ENCODE measurements around the gene SLC28A1. TPM values are rescaled to one million over a fixed set of nuclear protein-coding genes. Genes with fewer than 3 reads are reported as not detected.
A peak's percentile ranks its signal among the peaks of the same experiment; 100 is the strongest.
"Not testable (repeated sequence)": the region's sequence is repeated elsewhere in the genome, so short reads cannot be mapped to it uniquely, and the experiment has no call there.

SLC28A1 gene
- total RNA-seq, 2 experiments from 2014 or later, result not detected

DNA sequence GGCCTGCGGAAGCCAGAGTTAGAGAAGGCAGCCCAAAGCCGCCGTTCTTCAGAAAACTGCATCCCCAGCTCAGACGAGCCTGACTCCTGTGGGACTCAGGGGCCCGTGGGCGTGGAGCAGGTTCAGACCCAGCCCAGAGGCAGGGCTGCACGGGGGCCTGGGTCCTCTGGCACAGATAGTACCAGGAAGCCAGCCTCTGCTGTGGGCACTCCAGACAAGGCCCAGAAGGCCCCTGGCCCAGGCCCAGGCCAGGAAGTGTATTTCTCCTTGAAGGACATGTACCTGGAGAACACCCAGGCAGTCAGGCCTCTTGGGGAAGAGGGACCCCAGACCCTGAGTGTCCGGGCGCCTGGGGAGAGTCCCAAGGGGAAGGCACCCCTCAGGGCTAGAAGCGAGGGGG lies 44.2 kb upstream of the SLC28A1 start:
- TF ChIP-seq, protein P1, sequence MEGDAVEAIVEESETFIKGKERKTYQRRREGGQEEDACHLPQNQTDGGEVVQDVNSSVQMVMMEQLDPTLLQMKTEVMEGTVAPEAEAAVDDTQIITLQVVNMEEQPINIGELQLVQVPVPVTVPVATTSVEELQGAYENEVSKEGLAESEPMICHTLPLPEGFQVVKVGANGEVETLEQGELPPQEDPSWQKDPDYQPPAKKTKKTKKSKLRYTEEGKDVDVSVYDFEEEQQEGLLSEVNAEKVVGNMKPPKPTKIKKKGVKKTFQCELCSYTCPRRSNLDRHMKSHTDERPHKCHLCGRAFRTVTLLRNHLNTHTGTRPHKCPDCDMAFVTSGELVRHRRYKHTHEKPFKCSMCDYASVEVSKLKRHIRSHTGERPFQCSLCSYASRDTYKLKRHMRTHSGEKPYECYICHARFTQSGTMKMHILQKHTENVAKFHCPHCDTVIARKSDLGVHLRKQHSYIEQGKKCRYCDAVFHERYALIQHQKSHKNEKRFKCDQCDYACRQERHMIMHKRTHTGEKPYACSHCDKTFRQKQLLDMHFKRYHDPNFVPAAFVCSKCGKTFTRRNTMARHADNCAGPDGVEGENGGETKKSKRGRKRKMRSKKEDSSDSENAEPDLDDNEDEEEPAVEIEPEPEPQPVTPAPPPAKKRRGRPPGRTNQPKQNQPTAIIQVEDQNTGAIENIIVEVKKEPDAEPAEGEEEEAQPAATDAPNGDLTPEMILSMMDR (IDR thresholded peaks at IDR 0.05), result no peak
- H3K4me3 Mint-ChIP-seq, result no peak overlapping the region
- no peak overlapping the region for H3K27ac Mint-ChIP-seq
- DNase-seq (no peak), ATAC-seq (no peak)
- intact Hi-C loops (cut with micrococcal nuclease), result loop anchor here (10.0 kb wide), 1 partner anchor 85 kb away; no protein-coding TSS in a partner anchor
- no peaks in the 10 kb centered on the region for H3K36me3 Mint-ChIP-seq (ENCODE audit: low read depth)
- POLR2A ChIA-PET, result no interaction called here
- no peaks in the 10 kb centered on the region for H3K27me3 Mint-ChIP-seq
- H3K4me1 Mint-ChIP-seq (ENCODE audit: low read depth), result no peaks in the 10 kb centered on the region
- CTCF ChIA-PET, result no interaction called here
- no peaks in the 10 kb centered on the region for H3K9me3 Mint-ChIP-seq

DNA sequence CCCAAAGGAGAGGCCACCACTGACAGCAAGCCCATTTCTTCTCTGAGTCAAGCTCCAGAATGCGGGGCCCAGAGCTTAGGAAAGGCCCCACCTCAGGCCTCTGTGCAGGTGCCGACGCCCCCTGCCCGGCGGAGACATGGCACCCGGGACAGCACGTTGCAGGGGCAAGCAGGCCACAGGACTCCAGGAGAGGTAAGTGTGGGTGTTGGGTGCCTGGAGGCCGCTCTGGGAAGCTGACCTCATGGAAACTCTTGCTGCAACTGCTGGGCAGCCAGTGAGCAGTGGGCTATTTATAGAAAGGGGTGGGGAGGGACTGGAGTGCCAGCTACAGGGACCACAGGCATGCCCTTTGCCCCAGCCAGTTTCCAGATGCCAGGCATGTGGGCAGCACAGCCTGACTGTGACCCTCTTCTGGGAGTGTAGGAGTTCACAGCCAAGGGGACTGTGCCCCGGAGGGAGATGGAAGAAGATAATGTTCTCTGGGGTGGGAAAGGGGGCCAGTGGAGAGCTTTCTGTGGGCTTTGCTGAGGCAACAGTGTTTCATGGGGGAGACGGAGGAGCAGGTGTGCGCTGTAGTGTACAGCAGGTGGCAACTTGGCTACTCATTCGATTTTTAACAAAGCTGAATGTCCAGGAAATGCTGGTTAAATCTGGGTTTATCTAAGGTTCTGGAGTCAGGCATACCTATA lies 43.6 kb upstream of the SLC28A1 start:
- ChIA-PET POLR2A (no interaction called here), CTCF (no interaction called here)
- no peaks in the 10 kb centered on the region for H3K4me1 Mint-ChIP-seq (ENCODE audit: low read depth)
- TF ChIP-seq, protein P1 (IDR thresholded peaks at IDR 0.05), result no peak
- intact Hi-C loops (cut with micrococcal nuclease), result loop anchor here (10.0 kb wide), 1 partner anchor 84 kb away; no protein-coding TSS in a partner anchor
- DNase-seq (no peak), ATAC-seq (no peak)
- no peaks in the 10 kb centered on the region for H3K9me3 Mint-ChIP-seq
- H3K27ac Mint-ChIP-seq, result no peak overlapping the region
- H3K27me3 Mint-ChIP-seq, result no peaks in the 10 kb centered on the region
- H3K36me3 Mint-ChIP-seq (ENCODE audit: low read depth), result no peaks in the 10 kb centered on the region
- H3K4me3 Mint-ChIP-seq, result no peak overlapping the region

DNA sequence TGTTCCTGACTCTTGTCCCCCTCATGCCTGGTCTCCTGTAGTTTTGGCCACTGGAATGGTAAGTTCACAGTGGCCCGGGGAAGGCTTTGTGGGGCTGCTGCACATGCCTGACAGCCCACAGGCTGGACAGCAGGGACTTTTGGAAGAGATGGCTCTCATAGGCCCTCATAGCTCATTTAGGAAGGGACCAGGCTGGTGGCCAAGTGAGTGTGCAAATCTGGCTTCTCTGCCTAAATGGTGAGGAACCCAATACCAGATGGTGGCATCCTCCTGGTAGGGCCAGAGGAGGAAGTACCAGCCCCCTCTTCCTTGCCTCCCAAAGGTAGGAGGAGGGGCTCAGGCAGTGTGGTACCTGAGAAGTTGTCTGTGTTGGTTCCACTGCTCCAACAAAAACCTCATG lies 41.7 kb upstream of the SLC28A1 start:
- intact Hi-C loops (cut with micrococcal nuclease), result loop anchor here (10.0 kb wide), 1 partner anchor 82 kb away; no protein-coding TSS in a partner anchor
- H3K36me3 Mint-ChIP-seq (ENCODE audit: low read depth), result peaks cover 3% of the 10 kb centered on the region
- ChIA-PET POLR2A (no interaction called here), CTCF (interaction anchor here (1.1 to 1.4 kb wide), 2 partner anchors 22 to 85 kb away, joined by 3 to 7 read pairs; no protein-coding TSS in a partner anchor)
- ATAC-seq (no peak), DNase-seq (no peak)
- TF ChIP-seq, protein P1 (IDR thresholded peaks at IDR 0.05), result no peak
- no peak overlapping the region for H3K4me3 Mint-ChIP-seq
- H3K27ac Mint-ChIP-seq, result no peak overlapping the region
- H3K4me1 Mint-ChIP-seq (ENCODE audit: low read depth), result no peaks in the 10 kb centered on the region
- H3K9me3 Mint-ChIP-seq, result peaks cover 10% of the 10 kb centered on the region
- H3K27me3 Mint-ChIP-seq, result no peaks in the 10 kb centered on the region

DNA sequence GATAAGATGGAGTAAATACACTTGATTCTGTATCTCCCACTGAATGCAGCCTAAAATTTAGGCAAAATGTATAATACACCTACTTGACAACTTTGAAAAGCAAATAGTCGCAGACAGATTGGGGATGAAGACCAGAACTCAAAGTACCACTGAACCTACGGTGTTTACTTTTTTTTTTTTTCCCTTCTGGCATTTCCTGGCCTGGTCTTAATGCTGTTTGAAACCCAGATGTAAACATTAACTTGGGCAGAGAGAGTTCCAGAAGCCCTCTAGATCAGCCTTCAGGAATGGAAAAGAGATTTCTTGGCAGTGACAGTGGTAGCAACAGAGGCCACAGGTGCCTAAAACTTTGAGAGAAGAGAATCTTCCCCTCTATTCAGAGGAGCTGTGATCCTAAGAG lies 39.5 kb upstream of the SLC28A1 start:
- TF ChIP-seq, protein P1 (IDR thresholded peaks at IDR 0.05), result no peak
- no peak overlapping the region for H3K4me3 Mint-ChIP-seq
- POLR2A ChIA-PET, result no interaction called here
- CTCF ChIA-PET, result interaction anchor here (0.6 to 2.7 kb wide), 10 partner anchors 15 to 1584 kb away, joined by 3 to 11 read pairs (median 4); no protein-coding TSS in a partner anchor
- no peak for ATAC-seq
- H3K9me3 Mint-ChIP-seq, result peaks cover 13% of the 10 kb centered on the region
- intact Hi-C loops (cut with micrococcal nuclease), result loop anchor here (10.0 kb wide), 1 partner anchor 80 kb away; no protein-coding TSS in a partner anchor
- H3K27ac Mint-ChIP-seq, result no peak overlapping the region
- no peaks in the 10 kb centered on the region for H3K4me1 Mint-ChIP-seq (ENCODE audit: low read depth)
- H3K36me3 Mint-ChIP-seq (ENCODE audit: low read depth), result peaks cover 3% of the 10 kb centered on the region
- DNase-seq, result no peak
- H3K27me3 Mint-ChIP-seq, result no peaks in the 10 kb centered on the region

DNA sequence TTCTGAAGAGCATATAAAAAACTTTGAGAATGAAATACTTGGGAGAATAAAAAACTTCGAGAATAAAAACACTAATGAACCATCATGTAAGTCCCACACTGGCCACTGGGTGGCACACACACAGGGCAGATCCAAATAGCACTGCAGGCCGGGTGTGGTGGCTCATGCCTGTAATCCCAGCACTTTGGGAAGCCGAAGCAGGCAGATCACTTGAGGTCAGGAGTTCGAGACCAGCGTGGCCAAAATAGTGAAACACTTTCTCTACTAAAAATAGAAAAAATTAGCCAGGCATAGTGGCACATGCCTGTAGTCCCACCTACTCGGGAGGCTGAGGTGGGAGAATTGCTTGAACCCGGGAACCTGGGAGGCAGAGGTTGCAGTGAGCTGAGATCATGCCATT lies 38.8 kb upstream of the SLC28A1 start:
- CTCF ChIA-PET, result interaction anchor here (0.6 to 2.7 kb wide), 10 partner anchors 12 to 83 kb away, joined by 3 to 11 read pairs (median 4); no protein-coding TSS in a partner anchor
- H3K4me3 Mint-ChIP-seq; POLR2A ChIA-PET; H3K27me3 Mint-ChIP-seq; H3K27ac Mint-ChIP-seq; H3K36me3 Mint-ChIP-seq (ENCODE audit: low read depth); H3K4me1 Mint-ChIP-seq (ENCODE audit: low read depth): not testable (repeated sequence)
- intact Hi-C loops (cut with micrococcal nuclease), result loop anchor here (10.0 kb wide), 1 partner anchor 79 kb away; no protein-coding TSS in a partner anchor
- TF ChIP-seq, protein P1 (IDR thresholded peaks at IDR 0.05), result peak; percentile 83
- H3K9me3 Mint-ChIP-seq, result peaks cover 13% of the 10 kb centered on the region
- ATAC-seq (peak; percentile 69), DNase-seq (peak; percentile 73)

Measured in activated CD8-positive, alpha-beta T cell treated with anti-CD3 and anti-CD28 coated beads for 36 hours (primary cell).